ENCODE data around the gene CNNM3.

Gene CNNM3

DNA sequence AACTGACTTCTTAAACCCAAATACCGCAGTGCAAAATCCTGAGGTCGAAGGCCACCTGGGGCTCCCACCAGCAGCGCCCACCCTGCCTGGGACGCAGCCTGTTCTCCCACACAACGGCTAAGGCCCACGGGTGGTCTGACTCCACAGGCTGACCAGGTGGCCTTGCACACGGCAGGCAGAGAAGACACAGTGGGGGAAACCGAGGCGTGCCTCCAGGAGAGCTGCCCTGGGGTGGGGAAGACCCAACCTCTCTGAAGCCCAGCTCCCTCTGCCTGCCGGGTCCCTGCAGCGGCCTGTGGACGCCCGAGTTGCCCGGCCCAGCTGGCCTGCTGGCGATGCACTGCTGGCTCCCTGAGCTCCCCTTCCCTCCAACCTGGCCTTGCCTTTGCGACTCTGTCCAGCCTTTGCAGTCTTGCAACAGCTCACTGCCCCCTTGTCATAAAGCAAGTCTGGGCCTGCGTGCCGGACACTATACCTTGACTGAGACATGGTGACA, 63.5 kb downstream of the CNNM3 start:
- H3K4me3 ChIP-seq (ENCODE audit: low read depth, low read length), result no peak overlapping the region
- 0 out of 2 replicates have a peak, but pooled peaks cover 3% of the 10 kb centered on the region for H3K4me1 ChIP-seq (ENCODE audit: control insufficient read depth, insufficient read depth, low read length)
- CTCF ChIA-PET, result interaction anchor here (1.1 kb wide), 1 partner anchor 233 kb away, joined by 3 read pairs; no protein-coding TSS in a partner anchor
- no peak overlapping the region for H3K27ac ChIP-seq (ENCODE audit: extremely low read depth, low read depth, low read length)
- no peaks in the 10 kb centered on the region for H3K9me3 ChIP-seq (ENCODE audit: control insufficient read depth, insufficient read depth, low read depth, low read length)
- no peak for TF ChIP-seq ZNF561 (tag by site-specific recombination; IDR thresholded peaks at IDR 0.05; ENCODE audit: borderline replicate concordance)
- no peak for TF ChIP-seq ZNF239 (tag by site-specific recombination; IDR thresholded peaks at IDR 0.05)
- no peak for TF ChIP-seq AEBP2 (tag by site-specific recombination; IDR thresholded peaks at IDR 0.05; ENCODE audit: borderline replicate concordance)
- TF ChIP-seq ZNF426 (tag by site-specific recombination; IDR thresholded peaks at IDR 0.05), result no peak
- no peak for TF ChIP-seq ZNF558 (tag by site-specific recombination; IDR thresholded peaks at IDR 0.05)
- TF ChIP-seq, protein P1, sequence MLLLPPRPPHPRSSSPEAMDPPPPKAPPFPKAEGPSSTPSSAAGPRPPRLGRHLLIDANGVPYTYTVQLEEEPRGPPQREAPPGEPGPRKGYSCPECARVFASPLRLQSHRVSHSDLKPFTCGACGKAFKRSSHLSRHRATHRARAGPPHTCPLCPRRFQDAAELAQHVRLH (tag by site-specific recombination; IDR thresholded peaks at IDR 0.05), result no peak
- no peak for TF ChIP-seq ZBTB17 (tag by site-specific recombination; IDR thresholded peaks at IDR 0.05)
- no peak for TF ChIP-seq ZNF362 (tag by site-specific recombination; IDR thresholded peaks at IDR 0.05)
- no peak for TF ChIP-seq ZNF621 (tag by site-specific recombination; IDR thresholded peaks at IDR 0.05)
- TF ChIP-seq ZNF600 (tag by site-specific recombination; IDR thresholded peaks at IDR 0.05), result no peak
- no peak for TF ChIP-seq ZNF404 (tag by site-specific recombination; IDR thresholded peaks at IDR 0.05)
- no peak for TF ChIP-seq ZNF146 (tag by site-specific recombination; IDR thresholded peaks at IDR 0.05)
- POLR2A ChIA-PET, result interaction anchor here (0.7 kb wide), 1 partner anchor 470 kb away, joined by 3 read pairs; no protein-coding TSS in a partner anchor
- H3K36me3 ChIP-seq (ENCODE audit: control insufficient read depth in 2 of 2, insufficient read depth in 1 of 2, low read length in 2 of 2), result no peaks in the 10 kb centered on the region

GRCh38 chr2:96880891-96881273, 64.8 kb downstream of the CNNM3 start:
- no peaks in the 10 kb centered on the region for H3K9me3 ChIP-seq (ENCODE audit: control insufficient read depth, insufficient read depth, low read depth, low read length)
- H3K36me3 ChIP-seq (ENCODE audit: control insufficient read depth in 2 of 2, insufficient read depth in 1 of 2, low read length in 2 of 2), result no peaks in the 10 kb centered on the region
- H3K4me1 ChIP-seq (ENCODE audit: control insufficient read depth, insufficient read depth, low read length), result 0 out of 2 replicates have a peak, but pooled peaks cover 3% of the 10 kb centered on the region
- POLR2A ChIA-PET, result interaction anchor here (1.0 kb wide), 1 partner anchor 12 kb away, joined by 4 read pairs; no protein-coding TSS in a partner anchor
- no peak overlapping the region for H3K27ac ChIP-seq (ENCODE audit: extremely low read depth, low read depth, low read length)
- TF ChIP-seq ZNF350 (tag by site-specific recombination; IDR thresholded peaks at IDR 0.05), result no peak
- TF ChIP-seq ZNF16 (tag by site-specific recombination; IDR thresholded peaks at IDR 0.05; ENCODE audit: low read depth), result no peak
- no peak for TF ChIP-seq ZNF571 (tag by site-specific recombination; IDR thresholded peaks at IDR 0.05)
- no peak for TF ChIP-seq OVOL3 (tag by site-specific recombination; IDR thresholded peaks at IDR 0.05)
- TF ChIP-seq ZNF37A (tag by site-specific recombination; IDR thresholded peaks at IDR 0.05), result no peak
- TF ChIP-seq ZNF266 (tag by site-specific recombination; IDR thresholded peaks at IDR 0.05; ENCODE audit: low read depth), result no peak
- no peak for TF ChIP-seq ZNF362 (tag by site-specific recombination; IDR thresholded peaks at IDR 0.05)
- TF ChIP-seq SP3 (tag by site-specific recombination; IDR thresholded peaks at IDR 0.05), result no peak
- TF ChIP-seq, protein P2, sequence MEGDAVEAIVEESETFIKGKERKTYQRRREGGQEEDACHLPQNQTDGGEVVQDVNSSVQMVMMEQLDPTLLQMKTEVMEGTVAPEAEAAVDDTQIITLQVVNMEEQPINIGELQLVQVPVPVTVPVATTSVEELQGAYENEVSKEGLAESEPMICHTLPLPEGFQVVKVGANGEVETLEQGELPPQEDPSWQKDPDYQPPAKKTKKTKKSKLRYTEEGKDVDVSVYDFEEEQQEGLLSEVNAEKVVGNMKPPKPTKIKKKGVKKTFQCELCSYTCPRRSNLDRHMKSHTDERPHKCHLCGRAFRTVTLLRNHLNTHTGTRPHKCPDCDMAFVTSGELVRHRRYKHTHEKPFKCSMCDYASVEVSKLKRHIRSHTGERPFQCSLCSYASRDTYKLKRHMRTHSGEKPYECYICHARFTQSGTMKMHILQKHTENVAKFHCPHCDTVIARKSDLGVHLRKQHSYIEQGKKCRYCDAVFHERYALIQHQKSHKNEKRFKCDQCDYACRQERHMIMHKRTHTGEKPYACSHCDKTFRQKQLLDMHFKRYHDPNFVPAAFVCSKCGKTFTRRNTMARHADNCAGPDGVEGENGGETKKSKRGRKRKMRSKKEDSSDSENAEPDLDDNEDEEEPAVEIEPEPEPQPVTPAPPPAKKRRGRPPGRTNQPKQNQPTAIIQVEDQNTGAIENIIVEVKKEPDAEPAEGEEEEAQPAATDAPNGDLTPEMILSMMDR (tag by site-specific recombination; IDR thresholded peaks at IDR 0.05), result no peak
- no peak for TF ChIP-seq ZNF133 (tag by site-specific recombination; IDR thresholded peaks at IDR 0.05)
- TF ChIP-seq ZNF530 (tag by site-specific recombination; IDR thresholded peaks at IDR 0.05; ENCODE audit: low read depth), result no peak
- TF ChIP-seq ZBTB17 (tag by site-specific recombination; IDR thresholded peaks at IDR 0.05), result no peak
- no peak for TF ChIP-seq ZNF248 (tag by site-specific recombination; IDR thresholded peaks at IDR 0.05)
- TF ChIP-seq ZNF560 (tag by site-specific recombination; IDR thresholded peaks at IDR 0.05; ENCODE audit: borderline replicate concordance), result no peak
- no peak for TF ChIP-seq ZNF596 (tag by site-specific recombination; IDR thresholded peaks at IDR 0.05)
- no peak for TF ChIP-seq ZNF776 (tag by site-specific recombination; IDR thresholded peaks at IDR 0.05; ENCODE audit: borderline replicate concordance)
- no peak for TF ChIP-seq ZNF155 (tag by site-specific recombination; IDR thresholded peaks at IDR 0.05)
- no peak for TF ChIP-seq ZNF792 (tag by site-specific recombination; IDR thresholded peaks at IDR 0.05)
- CTCF ChIA-PET, result interaction anchor here (1.0 kb wide), 1 partner anchor 9 kb away, joined by 3 read pairs; no protein-coding TSS in a partner anchor
- H3K4me3 ChIP-seq (ENCODE audit: low read depth, low read length), result no peak overlapping the region
